Measurements from ENCODE around the gene MRPS10. TPM values are rescaled to one million over a fixed set of nuclear protein-coding genes. Genes with fewer than 3 reads are reported as not detected.

Gene MRPS10
- total RNA-seq, 1 donor from 2014 or later: 35.7 TPM

- CTCF ChIA-PET: no interaction called here
- TF ChIP-seq CTCF (IDR thresholded peaks at IDR 0.05): no peak
These were observed 40.0 kb upstream of the MRPS10 start for GRCh38 chr6:42257614-42258013.

GRCh38 chr6:42257063-42257462, 39.4 kb upstream of the MRPS10 start:
- H3K27ac Mint-ChIP-seq: no peak overlapping the region
- H3K27me3 Mint-ChIP-seq: no peaks in the 10 kb centered on the region
- H3K4me3 Mint-ChIP-seq: no peak overlapping the region
- TF ChIP-seq CTCF (IDR thresholded peaks at IDR 0.05): no peak
- intact Hi-C loops (cut with micrococcal nuclease): no loop called here
- no peaks in the 10 kb centered on the region for H3K9me3 Mint-ChIP-seq
- ATAC-seq (ENCODE audit: low read depth) (no peak), DNase-seq (no peak)
- ChIA-PET CTCF (no interaction called here), POLR2A (interaction anchor here (0.7 kb wide), 1 partner anchor 24 kb away, joined by 3 read pairs; no protein-coding TSS in a partner anchor)
- no peaks in the 10 kb centered on the region for H3K4me1 Mint-ChIP-seq
- H3K36me3 Mint-ChIP-seq (ENCODE audit: low read depth): no peaks in the 10 kb centered on the region

More at GRCh38 chr6:42257614-42258013, 40.0 kb upstream of the MRPS10 start:
- ATAC-seq (ENCODE audit: low read depth): no peak
- Mint-ChIP-seq H3K27ac (no peak overlapping the region), H3K36me3 (ENCODE audit: low read depth) (no peaks in the 10 kb centered on the region), H3K4me3 (no peak overlapping the region), H3K9me3 (no peaks in the 10 kb centered on the region), H3K27me3 (no peaks in the 10 kb centered on the region), H3K4me1 (no peaks in the 10 kb centered on the region)
- no peak for DNase-seq
- POLR2A ChIA-PET: no interaction called here
- intact Hi-C loops (cut with micrococcal nuclease): no loop called here

- intact Hi-C loops (cut with micrococcal nuclease): no loop called here
- Mint-ChIP-seq H3K9me3 (no peaks in the 10 kb centered on the region), H3K27me3 (no peaks in the 10 kb centered on the region), H3K4me1 (no peaks in the 10 kb centered on the region), H3K36me3 (ENCODE audit: low read depth) (no peaks in the 10 kb centered on the region), H3K4me3 (no peak overlapping the region), H3K27ac (no peak overlapping the region)
- TF ChIP-seq CTCF (IDR thresholded peaks at IDR 0.05): no peak
- ChIA-PET CTCF (no interaction called here), POLR2A (no interaction called here)
- no peak for DNase-seq
- ATAC-seq (ENCODE audit: low read depth): no peak
These were observed 37.4 kb upstream of the MRPS10 start for GRCh38 chr6:42255050-42255449.

GRCh38 chr6:42254505-42254904, 36.8 kb upstream of the MRPS10 start:
- POLR2A ChIA-PET: no interaction called here
- no peak overlapping the region for H3K27ac Mint-ChIP-seq
- no peaks in the 10 kb centered on the region for H3K36me3 Mint-ChIP-seq (ENCODE audit: low read depth)
- H3K27me3 Mint-ChIP-seq: no peaks in the 10 kb centered on the region
- intact Hi-C loops (cut with micrococcal nuclease): no loop called here
- no peak overlapping the region for H3K4me3 Mint-ChIP-seq
- H3K9me3 Mint-ChIP-seq: no peaks in the 10 kb centered on the region
- CTCF ChIA-PET: no interaction called here
- ATAC-seq (ENCODE audit: low read depth) (no peak), DNase-seq (no peak)
- no peaks in the 10 kb centered on the region for H3K4me1 Mint-ChIP-seq
- no peak for TF ChIP-seq CTCF (IDR thresholded peaks at IDR 0.05)

GRCh38 chr6:42251911-42252637, 34.4 kb upstream of the MRPS10 start:
- POLR2A ChIA-PET: no interaction called here
- DNase-seq: no peak
- H3K27ac Mint-ChIP-seq: no peak overlapping the region
- ATAC-seq (ENCODE audit: low read depth): no peak
- CTCF ChIA-PET: no interaction called here
- no peak for TF ChIP-seq CTCF (IDR thresholded peaks at IDR 0.05)
- no peak overlapping the region for H3K4me3 Mint-ChIP-seq
- H3K27me3 Mint-ChIP-seq: no peaks in the 10 kb centered on the region
- intact Hi-C loops (cut with micrococcal nuclease): no loop called here
- no peaks in the 10 kb centered on the region for H3K4me1 Mint-ChIP-seq
- H3K36me3 Mint-ChIP-seq (ENCODE audit: low read depth): no peaks in the 10 kb centered on the region
- no peaks in the 10 kb centered on the region for H3K9me3 Mint-ChIP-seq

All from activated B cell treated with CpG ODN at 0.5 μM for 24 hours (primary cell).